Measurements from ENCODE around the gene MVB12B.

GRCh38 chr9:126354887-126355770 lies 28.5 kb downstream of the MVB12B start:
- TF ChIP-seq CTCF (IDR thresholded peaks at IDR 0.05; ENCODE audit: insufficient read depth, low read length) (no peak), REST (IDR thresholded peaks at IDR 0.05; ENCODE audit: insufficient replicate concordance, low read depth) (no peak), POLR2AphosphoS5 (IDR thresholded peaks at IDR 0.05; ENCODE audit: low read depth) (no peak), GABPA (IDR thresholded peaks at IDR 0.05; ENCODE audit: low read depth) (no peak), SPI1 (IDR thresholded peaks at IDR 0.05; ENCODE audit: borderline replicate concordance, low read depth) (no peak)
